Neural crest cell (in vitro differentiated cells): ENCODE results near the gene VPS39. TPM values are rescaled to one million over a fixed set of nuclear protein-coding genes. Genes with fewer than 3 reads are reported as not detected.

Experiments
- DNase-seq: peaks from one replicate; pipeline ENCODE4 v3.0.0; 2021; ENCODE audit warnings: low read depth, mixed read lengths, low spot score
- H3K27ac Mint-ChIP-seq: one replicate; pipeline ENCODE4 v1.8.0; 2021; ENCODE audit warnings: mild to moderate bottlenecking, mixed read lengths; ENCODE audit not compliant: unreplicated experiment
- H3K27me3 Mint-ChIP-seq: 2 replicates; pipeline ENCODE4 v1.8.0; 2021; ENCODE audit warnings: low read depth, mild to moderate bottlenecking, mixed read lengths
- H3K36me3 Mint-ChIP-seq: 2 replicates; pipeline ENCODE4 v1.8.0; 2021; ENCODE audit warnings: low read depth, mild to moderate bottlenecking, mixed read lengths
- H3K4me1 Mint-ChIP-seq: 2 replicates; pipeline ENCODE4 v1.8.0; 2021; ENCODE audit warnings: mixed read lengths
- H3K4me3 Mint-ChIP-seq: one replicate; pipeline ENCODE4 v1.8.0; 2021; ENCODE audit warnings: mild to moderate bottlenecking, mixed read lengths
- H3K9me3 Mint-ChIP-seq: 2 replicates; pipeline ENCODE4 v1.8.0; 2021; ENCODE audit warnings: mixed read lengths
- total RNA-seq: library from RNA; stranded (reverse); gene quantifications from 2 replicates; pipeline ENCODE4 v1.2.1, GENCODE V29; 2021
- TF ChIP-seq, protein P1 (sequence below): fragments of 200-600 bp; sonication (generic); conservative IDR thresholded peaks from 2 replicates; pipeline ENCODE4 v1.5.0; 2021; ENCODE audit warnings: antibody characterized with exemption, mild to moderate bottlenecking

Gene VPS39
- total RNA-seq, 1 donor from 2014 or later = 56.9 TPM

DNA sequence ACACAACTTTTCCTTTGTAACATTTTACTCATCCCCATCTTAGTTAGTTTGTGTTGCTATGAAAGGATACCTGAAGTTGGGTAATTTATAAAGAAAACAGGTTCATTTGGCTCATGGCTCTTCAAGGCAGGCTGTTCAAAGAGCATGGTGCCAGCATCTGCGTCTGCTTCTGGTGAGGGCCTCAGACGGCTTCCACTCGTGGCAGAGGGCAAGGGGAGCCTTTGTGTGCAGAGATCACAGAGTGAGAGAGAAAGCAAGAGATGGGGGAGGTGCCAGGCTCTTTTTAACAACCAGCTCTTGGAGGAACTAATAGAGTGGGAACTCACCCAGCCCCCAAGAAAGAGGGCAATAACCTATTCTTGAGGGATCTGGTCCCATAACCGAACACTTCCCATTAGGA, 74.7 kb downstream of the VPS39 start:
- Mint-ChIP-seq H3K27me3 (peaks cover 13% of the 10 kb centered on the region), H3K4me1 (no peaks in the 10 kb centered on the region), H3K36me3 (no peaks in the 10 kb centered on the region), H3K4me3 (no peak overlapping the region), H3K27ac (no peak overlapping the region), H3K9me3 (peaks cover 2% of the 10 kb centered on the region)
- DNase-seq = no peak
- TF ChIP-seq, protein P1, sequence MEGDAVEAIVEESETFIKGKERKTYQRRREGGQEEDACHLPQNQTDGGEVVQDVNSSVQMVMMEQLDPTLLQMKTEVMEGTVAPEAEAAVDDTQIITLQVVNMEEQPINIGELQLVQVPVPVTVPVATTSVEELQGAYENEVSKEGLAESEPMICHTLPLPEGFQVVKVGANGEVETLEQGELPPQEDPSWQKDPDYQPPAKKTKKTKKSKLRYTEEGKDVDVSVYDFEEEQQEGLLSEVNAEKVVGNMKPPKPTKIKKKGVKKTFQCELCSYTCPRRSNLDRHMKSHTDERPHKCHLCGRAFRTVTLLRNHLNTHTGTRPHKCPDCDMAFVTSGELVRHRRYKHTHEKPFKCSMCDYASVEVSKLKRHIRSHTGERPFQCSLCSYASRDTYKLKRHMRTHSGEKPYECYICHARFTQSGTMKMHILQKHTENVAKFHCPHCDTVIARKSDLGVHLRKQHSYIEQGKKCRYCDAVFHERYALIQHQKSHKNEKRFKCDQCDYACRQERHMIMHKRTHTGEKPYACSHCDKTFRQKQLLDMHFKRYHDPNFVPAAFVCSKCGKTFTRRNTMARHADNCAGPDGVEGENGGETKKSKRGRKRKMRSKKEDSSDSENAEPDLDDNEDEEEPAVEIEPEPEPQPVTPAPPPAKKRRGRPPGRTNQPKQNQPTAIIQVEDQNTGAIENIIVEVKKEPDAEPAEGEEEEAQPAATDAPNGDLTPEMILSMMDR = no peak

DNA sequence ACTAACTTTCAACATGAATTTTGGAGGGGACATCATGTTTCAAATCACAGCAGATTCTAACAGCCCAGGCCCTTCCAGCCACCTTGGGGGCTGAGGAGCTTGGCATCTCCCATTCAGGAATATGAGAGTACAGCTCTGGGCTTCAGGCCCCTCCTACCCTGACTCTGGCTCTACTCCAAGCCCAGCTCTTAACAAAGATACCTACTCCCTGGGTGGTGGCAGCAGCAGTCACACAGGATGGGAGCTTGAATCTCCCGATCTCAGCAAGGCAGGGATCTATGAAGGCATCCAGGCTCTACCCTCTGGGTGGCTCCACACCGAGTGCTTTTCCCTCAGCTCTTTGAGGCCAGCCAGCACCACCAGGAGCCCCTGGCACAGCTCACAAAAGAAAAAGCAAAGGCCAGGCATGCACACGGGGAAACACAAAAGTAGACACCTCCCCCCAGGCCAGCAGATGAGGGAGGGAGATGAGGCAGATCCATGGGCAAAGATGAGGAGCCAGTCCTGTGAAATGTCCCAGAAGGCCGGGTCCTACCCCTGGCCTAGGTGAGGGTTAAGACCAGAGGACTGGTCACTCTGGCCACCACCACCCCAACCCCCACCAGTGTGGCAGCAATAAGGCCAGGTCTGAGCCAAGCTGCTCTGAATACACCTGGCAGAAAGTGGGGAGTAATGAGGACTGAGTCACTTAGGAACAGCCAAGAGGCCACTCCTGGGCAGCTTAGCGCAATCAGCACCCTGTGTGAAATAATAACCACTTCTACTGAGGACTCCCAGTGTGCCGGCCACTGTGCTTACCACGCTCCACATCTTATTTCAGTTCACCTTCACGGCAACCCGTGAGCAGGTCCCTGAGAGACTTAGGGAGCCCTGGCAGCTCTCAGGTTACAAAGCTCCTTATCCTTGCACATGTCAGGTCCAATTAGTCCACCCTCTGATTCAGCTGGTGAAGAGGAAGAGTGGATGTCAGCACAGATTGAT, 76.0 kb downstream of the VPS39 start:
- no peaks in the 10 kb centered on the region for H3K9me3 Mint-ChIP-seq
- H3K4me3 Mint-ChIP-seq = no peak overlapping the region
- TF ChIP-seq, protein P1 = no peak
- no peak for DNase-seq
- no peak overlapping the region for H3K27ac Mint-ChIP-seq
- peaks cover 17% of the 10 kb centered on the region for H3K27me3 Mint-ChIP-seq
- no peaks in the 10 kb centered on the region for H3K4me1 Mint-ChIP-seq
- H3K36me3 Mint-ChIP-seq = no peaks in the 10 kb centered on the region

- no peaks in the 10 kb centered on the region for H3K36me3 Mint-ChIP-seq
- TF ChIP-seq, protein P1 = no peak
- no peak overlapping the region for H3K4me3 Mint-ChIP-seq
- DNase-seq = no peak
- no peaks in the 10 kb centered on the region for H3K4me1 Mint-ChIP-seq
- peak overlapping the region; percentile 38 for H3K27ac Mint-ChIP-seq
- H3K27me3 Mint-ChIP-seq = peaks cover 17% of the 10 kb centered on the region
- no peaks in the 10 kb centered on the region for H3K9me3 Mint-ChIP-seq
These were observed 77.1 kb downstream of the VPS39 start for GRCh38 chr15:42131006-42131405.

DNA sequence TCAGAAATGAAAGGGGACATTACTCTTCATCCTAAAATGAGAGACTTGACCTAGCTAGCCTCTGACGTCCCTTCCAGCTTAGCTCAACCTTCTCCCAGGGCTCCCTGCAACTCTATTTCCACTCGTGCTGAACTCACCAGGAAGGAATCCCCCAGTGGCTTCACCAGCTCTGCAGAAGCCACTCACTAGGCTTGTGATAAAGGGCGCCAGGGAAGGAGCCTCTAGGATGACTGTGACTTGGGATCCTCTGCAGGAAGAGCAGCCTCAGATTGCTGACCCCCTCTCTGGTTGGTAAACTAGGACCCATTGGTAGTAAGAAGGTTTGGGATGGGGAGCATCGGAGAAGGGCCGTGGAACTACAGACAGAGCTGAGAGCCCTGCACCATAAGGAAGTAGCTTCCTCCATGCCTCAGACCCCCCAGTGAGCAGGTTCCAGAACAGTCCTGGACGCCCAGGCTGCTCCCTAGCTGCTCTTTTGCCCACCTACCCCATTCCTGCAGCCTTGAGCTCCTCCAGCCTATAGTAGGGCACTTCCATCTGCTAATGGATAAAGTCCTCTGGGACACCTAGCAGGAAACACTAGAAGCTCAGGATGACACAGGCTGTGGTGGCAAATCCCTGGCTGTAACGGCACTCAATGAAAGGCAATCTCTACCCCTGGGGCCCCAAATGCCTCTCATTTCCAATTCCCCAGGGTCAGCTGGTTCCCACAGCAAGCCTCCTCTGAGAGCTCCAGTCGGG, 77.7 kb downstream of the VPS39 start:
- TF ChIP-seq, protein P1 = no peak
- no peaks in the 10 kb centered on the region for H3K9me3 Mint-ChIP-seq
- no peaks in the 10 kb centered on the region for H3K36me3 Mint-ChIP-seq
- DNase-seq = no peak
- H3K27ac Mint-ChIP-seq = no peak overlapping the region
- H3K27me3 Mint-ChIP-seq = peaks cover 17% of the 10 kb centered on the region
- H3K4me3 Mint-ChIP-seq = no peak overlapping the region
- H3K4me1 Mint-ChIP-seq = no peaks in the 10 kb centered on the region

DNA sequence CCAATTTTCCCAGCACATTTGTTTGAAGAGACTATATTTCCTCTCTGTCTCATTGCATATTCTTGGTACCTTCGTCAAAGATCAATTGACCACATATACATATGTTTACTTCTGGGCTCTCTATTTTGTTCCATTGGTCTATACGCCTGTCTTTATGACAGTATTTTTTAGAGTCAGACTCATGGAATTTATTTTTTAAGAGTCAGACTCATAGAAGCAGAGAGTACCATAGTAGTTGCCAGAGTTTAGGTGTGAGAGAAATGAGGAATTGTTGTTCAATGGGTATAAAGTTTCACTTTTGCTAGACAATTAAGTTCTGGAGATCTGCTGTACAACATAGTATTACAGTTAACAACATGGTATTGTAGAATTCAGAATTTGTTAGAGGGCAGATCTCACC, 78.7 kb downstream of the VPS39 start:
- Mint-ChIP-seq H3K9me3 (no peaks in the 10 kb centered on the region), H3K27me3 (peaks cover 17% of the 10 kb centered on the region), H3K4me3 (no peak overlapping the region), H3K4me1 (no peaks in the 10 kb centered on the region), H3K27ac (no peak overlapping the region), H3K36me3 (no peaks in the 10 kb centered on the region)
- TF ChIP-seq, protein P1 = no peak
- DNase-seq = no peak
